Esophagus muscularis mucosa (tissue), 4 donors: ENCODE results near the gene BRCA2. TPM values are rescaled to one million over a fixed set of nuclear protein-coding genes. Genes with fewer than 3 reads are reported as not detected.

Experiments used
- DNase-seq: peaks from one replicate; pipeline ENCODE4 v3.0.0-alpha.2; 2017; ENCODE audit errors: extremely low spot score
- H3K27ac ChIP-seq, 4 donors: fragments of 200-600 bp; sonication (generic); replicated peaks in 1 of 4; 1 replicate in 3 of 4; 2 replicates in 1 of 4; pipeline ENCODE4 v1.5.1; 2016 to 2019; ENCODE audit warnings: mild to moderate bottlenecking in 1 of 4
- H3K27me3 ChIP-seq, 4 donors: fragments of 200-600 bp; sonication (generic); one replicate each; pipeline versions ENCODE4 v1.5.1 to v1.6.0; 2016 to 2019
- H3K36me3 ChIP-seq, 4 donors: fragments of 200-600 bp; sonication (generic); one replicate each; pipeline ENCODE4 v1.5.1; 2016 to 2019
- H3K4me1 ChIP-seq, 4 donors: fragments of 200-600 bp; sonication (generic); one replicate each; pipeline ENCODE4 v1.5.1; 2016 to 2019
- H3K4me3 ChIP-seq, 4 donors: fragments of 200-600 bp; sonication (generic); 1 replicate in 2 of 4; 2 replicates in 2 of 4; pipeline ENCODE4 v1.5.1; 2016 to 2019; ENCODE audit warnings: mild to moderate bottlenecking in 4 of 4, moderate library complexity in 1 of 4
- H3K9me3 ChIP-seq, 4 donors: fragments of 200-600 bp; sonication (generic); 1 replicate in 3 of 4; 2 replicates in 1 of 4; pipeline ENCODE4 v1.5.1; 2016 to 2019
- CTCF ChIP-seq, 3 experiments: fragments of 200-600 bp in 2 of 3; fragments of 450-650 bp in 1 of 3; sonication (generic) in 2 of 3; IDR thresholded peaks; one replicate each; pipeline ENCODE4 v1.5.1; 2017 to 2019; ENCODE audit warnings: antibody characterized with exemption in 3 of 3, mild to moderate bottlenecking in 2 of 3, moderate library complexity in 1 of 3
- EP300 ChIP-seq: sonication (generic); formaldehyde crosslinking; IDR thresholded peaks from one replicate; pipeline ENCODE4 v1.6.1; 2017; ENCODE audit warnings: antibody characterized with exemption
- POLR2A ChIP-seq: fragments of 450-650 bp; IDR thresholded peaks from one replicate; pipeline ENCODE4 v1.6.1; 2017; ENCODE audit warnings: antibody characterized with exemption, moderate library complexity, mild to moderate bottlenecking, low read depth
- POLR2AphosphoS5 ChIP-seq, 2 donors: sonication (generic); formaldehyde crosslinking; IDR thresholded peaks; one replicate each; pipeline ENCODE4 v1.6.1; 2017; ENCODE audit warnings: antibody characterized with exemption in 2 of 2
- WGBS: methylation state at CpG from one replicate; pipeline ENCODE4 v1.1.5; 2018; 5-methylcytosine and 5-hydroxymethylcytosine counted together
- intact Hi-C: fragments of 100-400 bp; cut with DNase I; formaldehyde crosslinking; loops from one replicate; pipeline ENCODE4 v1.15.1; 2023
- total RNA-seq, 4 donors: library from RNA; depleted of rRNA; stranded (reverse); fragments of >200 nt; gene quantifications; one replicate each; pipeline versions ENCODE4 v1.1.0 to v1.2.1, GENCODE V29; 2016

The BRCA2 gene
- total RNA-seq, 4 donors from 2014 or later, result 0.32 to 0.83 (median 0.38) TPM

- H3K4me1 ChIP-seq, result no peaks in the 10 kb centered on the region
- no peak overlapping the region for H3K4me3 ChIP-seq
- no peaks in the 10 kb centered on the region for H3K9me3 ChIP-seq
- peaks cover 0 to 16% (median 12%) of the 10 kb centered on the region in 4 donors for H3K36me3 ChIP-seq
- intact Hi-C loops, result no loop called here
- WGBS, result 56% methylated on average over 2 of the region's 2 CpGs
- TF ChIP-seq POLR2A, result no peak
- TF ChIP-seq EP300, result no peak
- TF ChIP-seq CTCF (IDR thresholded peaks at IDR 0.05), result peak in 2 of 3 experiments; percentile 18 to 25
- no peak for TF ChIP-seq POLR2AphosphoS5 (IDR thresholded peaks at IDR 0.05)
- DNase-seq, result no peak
- no peak overlapping the region for H3K27ac ChIP-seq
- no peaks in the 10 kb centered on the region for H3K27me3 ChIP-seq
Observed at GRCh38 chr13:32443111-32443510, 127.8 kb downstream of the BRCA2 start.

- intact Hi-C loops, result no loop called here
- no peaks in the 10 kb centered on the region for H3K27me3 ChIP-seq
- H3K4me3 ChIP-seq, result no peak overlapping the region
- peaks cover 0 to 5% (median 2%) of the 10 kb centered on the region in 4 donors for H3K36me3 ChIP-seq
- WGBS, result 95% methylated on average over 2 of the region's 2 CpGs
- TF ChIP-seq EP300, result no peak
- no peak for TF ChIP-seq POLR2AphosphoS5 (IDR thresholded peaks at IDR 0.05)
- no peak for TF ChIP-seq CTCF (IDR thresholded peaks at IDR 0.05)
- no peak for TF ChIP-seq POLR2A
- no peaks in the 10 kb centered on the region for H3K4me1 ChIP-seq
- no peaks in the 10 kb centered on the region for H3K9me3 ChIP-seq
- DNase-seq, result no peak
- H3K27ac ChIP-seq, result no peak overlapping the region
Observed at GRCh38 chr13:32445461-32445860, 130.2 kb downstream of the BRCA2 start.

GRCh38 chr13:32446220-32446619 is 130.9 kb downstream of the BRCA2 start:
- intact Hi-C loops, result no loop called here
- Histone ChIP-seq H3K4me3 (no peak overlapping the region), H3K27ac (no peak overlapping the region), H3K4me1 (no peaks in the 10 kb centered on the region), H3K9me3 (no peaks in the 10 kb centered on the region), H3K36me3 (peaks cover 0 to 5% (median 2%) of the 10 kb centered on the region in 4 donors), H3K27me3 (no peaks in the 10 kb centered on the region)
- TF ChIP-seq CTCF (IDR thresholded peaks at IDR 0.05) (no peak), EP300 (no peak), POLR2AphosphoS5 (IDR thresholded peaks at IDR 0.05) (no peak), POLR2A (no peak)
- 98% methylated on average over 3 of the region's 3 CpGs for WGBS
- DNase-seq, result no peak

- Histone ChIP-seq H3K27ac (no peak overlapping the region), H3K27me3 (no peaks in the 10 kb centered on the region), H3K36me3 (peaks cover 0 to 7% (median 5%) of the 10 kb centered on the region in 4 donors), H3K9me3 (peaks cover 0 to 5% (median 3%) of the 10 kb centered on the region in 4 donors), H3K4me3 (no peak overlapping the region), H3K4me1 (no peaks in the 10 kb centered on the region)
- WGBS, result 64% methylated on average over 2 of the region's 2 CpGs
- intact Hi-C loops, result no loop called here
- DNase-seq, result no peak
- TF ChIP-seq POLR2AphosphoS5 (IDR thresholded peaks at IDR 0.05), result no peak
- no peak for TF ChIP-seq EP300
- no peak for TF ChIP-seq POLR2A
- TF ChIP-seq CTCF (IDR thresholded peaks at IDR 0.05), result no peak
Observed at GRCh38 chr13:32446773-32447465, 131.6 kb downstream of the BRCA2 start.
